ENCODE measurements around the gene ADAMTS14.

GRCh38 chr10:70782086-70782745, 109.9 kb downstream of the ADAMTS14 start:
- TF ChIP-seq CTCF (IDR thresholded peaks at IDR 0.05) (no peak), POLR2A (IDR thresholded peaks at IDR 0.05) (no peak), POLR2AphosphoS5 (IDR thresholded peaks at IDR 0.05) (no peak)
